GM19239 (cell line): ENCODE measurements around the gene CCDC77.
A peak's percentile ranks its signal among the peaks of the same experiment; 100 is the strongest.

Experiments used
- DNase-seq: peaks from one replicate; pipeline ENCODE4 v3.0.0; 2011; ENCODE audit warnings: low spot score; ENCODE audit not compliant: insufficient read length
- FAIRE-seq: peaks from 2 replicates; lab custom pipeline; 2011; peaks lifted over from hg19 to GRCh38; lab: Jason Lieb, UNC

CCDC77 gene

GRCh38 chr12:450438-450837, 49.0 kb downstream of the CCDC77 start:
- FAIRE-seq = no peak
- no peak for DNase-seq

GRCh38 chr12:452667-453210, 51.3 kb downstream of the CCDC77 start:
- FAIRE-seq = no peak
- no peak for DNase-seq

GRCh38 chr12:454833-455232, 53.4 kb downstream of the CCDC77 start:
- FAIRE-seq = no peak
- no peak for DNase-seq

GRCh38 chr12:455821-456220, 54.4 kb downstream of the CCDC77 start:
- no peak for FAIRE-seq
- no peak for DNase-seq

GRCh38 chr12:457676-458075, 56.2 kb downstream of the CCDC77 start:
- FAIRE-seq (no peak), DNase-seq (no peak)

- FAIRE-seq = no peak
Measured at GRCh38 chr12:459050-459429, 57.6 kb downstream of the CCDC77 start.

GRCh38 chr12:459430-460258, 58.2 kb downstream of the CCDC77 start, which contains the start of gene B4GALNT3:
Gene B4GALNT3, plus strand, starts transcription at chr12:459939. Its CDS starts 438 bp downstream, at chr12:460377.
- DNase-seq (peak; percentile 58), FAIRE-seq (no peak)

More at GRCh38 chr12:459050-459429, 57.6 kb downstream of the CCDC77 start:
- DNase-seq = no peak

GRCh38 chr12:460261-461230, 59.1 kb downstream of the CCDC77 start:
- FAIRE-seq = no peak
- DNase-seq = peak; percentile 63

- FAIRE-seq = no peak
- DNase-seq = no peak
Measured at GRCh38 chr12:461425-461824, 60.0 kb downstream of the CCDC77 start.

- FAIRE-seq (no peak), DNase-seq (no peak)
Measured at GRCh38 chr12:462936-463705, 61.7 kb downstream of the CCDC77 start.

GRCh38 chr12:464484-465267, 63.2 kb downstream of the CCDC77 start:
- DNase-seq (no peak), FAIRE-seq (no peak)

GRCh38 chr12:466039-466438, 64.6 kb downstream of the CCDC77 start:
- DNase-seq = no peak
- no peak for FAIRE-seq

GRCh38 chr12:466762-467161, 65.3 kb downstream of the CCDC77 start:
- FAIRE-seq = no peak

GRCh38 chr12:467591-467990, 66.1 kb downstream of the CCDC77 start:
- FAIRE-seq = no peak
- DNase-seq = no peak

More at GRCh38 chr12:466762-467161, 65.3 kb downstream of the CCDC77 start:
- DNase-seq = no peak

GRCh38 chr12:468671-469389, 67.4 kb downstream of the CCDC77 start:
- DNase-seq (no peak), FAIRE-seq (no peak)

- FAIRE-seq (no peak), DNase-seq (no peak)
Measured at GRCh38 chr12:470133-470532, 68.7 kb downstream of the CCDC77 start.

- no peak for DNase-seq
- no peak for FAIRE-seq
Measured at GRCh38 chr12:473198-473597, 71.8 kb downstream of the CCDC77 start.

GRCh38 chr12:473863-474577, 72.6 kb downstream of the CCDC77 start:
- DNase-seq (no peak), FAIRE-seq (no peak)
